Suprapubic skin (tissue), 4 donors: ENCODE measurements around the gene SPNS3.

Experiments
- CTCF ChIP-seq, 2 donors: fragments of 200-600 bp in 1 of 2; fragments of 450-650 bp in 1 of 2; sonication (generic) in 1 of 2; IDR thresholded peaks; one replicate each; pipeline ENCODE4 v1.5.1; 2016 to 2019; ENCODE audit warnings: antibody characterized with exemption in 2 of 2, mild to moderate bottlenecking in 1 of 2, moderate library complexity in 1 of 2
- EP300 ChIP-seq: sonication (generic); formaldehyde crosslinking; IDR thresholded peaks from one replicate; pipeline ENCODE4 v1.6.1; 2017; ENCODE audit warnings: antibody characterized with exemption
- POLR2A ChIP-seq, 2 donors: fragments of 450-650 bp; IDR thresholded peaks; one replicate each; pipeline ENCODE4 v1.6.1; 2017; ENCODE audit warnings: antibody characterized with exemption in 2 of 2, mild to moderate bottlenecking in 2 of 2, moderate library complexity in 2 of 2
- POLR2AphosphoS5 ChIP-seq, 3 donors: sonication (generic); formaldehyde crosslinking; IDR thresholded peaks; one replicate each; pipeline ENCODE4 v1.6.1; 2017; ENCODE audit warnings: antibody characterized with exemption in 3 of 3

- TF ChIP-seq CTCF (IDR thresholded peaks at IDR 0.05) (no peak), POLR2AphosphoS5 (IDR thresholded peaks at IDR 0.05) (no peak), EP300 (no peak), POLR2A (IDR thresholded peaks at IDR 0.05) (no peak)
Observed at GRCh38 chr17:4475463-4475862, 41.7 kb downstream of the SPNS3 start.
